GM21576 (cell line): ENCODE measurements around the gene TGFBI.

Experiments
- ATAC-seq: cut with Tn5 transposase; IDR thresholded peaks from one replicate; pipeline ENCODE4 v1.9.1; 2021; ENCODE audit warnings: mild to moderate bottlenecking, moderate library complexity; ENCODE audit not compliant: unreplicated experiment

TGFBI gene

GRCh38 chr5:136061630-136062365 lies 33.0 kb downstream of the TGFBI start:
- ATAC-seq, result no peak

DNA sequence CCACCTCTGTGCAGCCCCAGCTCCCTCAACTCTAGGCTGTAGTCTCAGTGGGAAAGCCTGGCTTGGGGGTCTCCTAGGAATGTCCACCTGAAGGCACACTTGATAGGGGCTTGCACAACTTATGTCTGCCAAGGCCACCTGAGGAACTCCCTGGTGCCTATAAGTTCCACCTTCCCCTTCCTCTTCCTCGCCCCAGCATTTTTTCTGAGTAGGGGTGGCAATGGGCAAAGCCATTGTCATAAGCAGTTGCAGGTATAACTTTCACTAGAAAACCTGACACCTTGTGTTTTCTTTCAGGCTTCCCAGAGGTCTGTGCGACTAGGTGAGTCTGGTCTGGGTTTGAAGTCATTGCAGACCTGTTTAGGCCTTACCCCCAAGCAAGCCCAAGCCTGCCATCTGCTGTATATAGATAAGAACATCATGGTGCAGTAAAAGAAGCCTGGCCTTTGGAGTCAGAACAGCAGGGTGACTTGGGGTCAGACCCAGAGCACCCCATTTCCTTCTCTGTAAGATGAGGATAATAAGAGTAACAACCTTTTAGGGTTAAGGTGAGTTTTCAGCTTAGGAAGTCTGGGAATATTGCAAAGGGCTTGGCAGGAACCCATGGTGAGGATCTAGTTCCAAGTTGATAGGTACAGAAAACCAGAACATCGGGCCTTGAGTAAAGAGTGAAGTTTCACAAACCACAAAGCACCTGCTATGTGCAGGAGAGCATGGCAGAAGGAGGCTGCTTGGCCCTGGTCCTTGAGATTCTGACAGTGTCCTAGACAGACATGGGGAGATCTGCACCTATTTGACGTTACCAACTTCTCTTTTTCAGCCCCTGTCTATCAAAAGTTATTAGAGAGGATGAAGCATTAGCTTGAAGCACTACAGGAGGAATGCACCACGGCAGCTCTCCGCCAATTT lies 33.8 kb downstream of the TGFBI start:
- ATAC-seq, result peak; percentile 78

- ATAC-seq, result no peak
These were observed 35.1 kb downstream of the TGFBI start for GRCh38 chr5:136063778-136064465.

DNA sequence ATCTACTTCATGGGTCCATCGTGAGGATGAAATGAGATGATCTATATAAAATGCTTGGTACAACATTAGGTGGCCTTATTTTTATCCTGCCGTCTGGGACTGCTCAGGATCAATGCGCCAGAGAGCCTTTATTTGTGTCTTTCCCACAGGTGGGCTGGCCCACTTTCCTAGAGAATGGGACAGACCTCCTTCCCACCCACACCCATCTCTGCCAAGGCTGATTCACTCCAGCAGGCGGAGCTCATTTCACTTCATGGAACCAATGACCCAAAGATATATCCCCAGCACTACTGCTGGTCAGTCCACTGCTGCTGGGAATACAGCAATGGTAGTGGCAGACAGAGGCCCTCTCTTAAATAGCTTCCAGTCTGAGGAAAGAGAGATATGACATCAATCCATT lies 35.7 kb downstream of the TGFBI start:
- no peak for ATAC-seq

- no peak for ATAC-seq
These were observed 36.8 kb downstream of the TGFBI start for GRCh38 chr5:136065588-136065987.

DNA sequence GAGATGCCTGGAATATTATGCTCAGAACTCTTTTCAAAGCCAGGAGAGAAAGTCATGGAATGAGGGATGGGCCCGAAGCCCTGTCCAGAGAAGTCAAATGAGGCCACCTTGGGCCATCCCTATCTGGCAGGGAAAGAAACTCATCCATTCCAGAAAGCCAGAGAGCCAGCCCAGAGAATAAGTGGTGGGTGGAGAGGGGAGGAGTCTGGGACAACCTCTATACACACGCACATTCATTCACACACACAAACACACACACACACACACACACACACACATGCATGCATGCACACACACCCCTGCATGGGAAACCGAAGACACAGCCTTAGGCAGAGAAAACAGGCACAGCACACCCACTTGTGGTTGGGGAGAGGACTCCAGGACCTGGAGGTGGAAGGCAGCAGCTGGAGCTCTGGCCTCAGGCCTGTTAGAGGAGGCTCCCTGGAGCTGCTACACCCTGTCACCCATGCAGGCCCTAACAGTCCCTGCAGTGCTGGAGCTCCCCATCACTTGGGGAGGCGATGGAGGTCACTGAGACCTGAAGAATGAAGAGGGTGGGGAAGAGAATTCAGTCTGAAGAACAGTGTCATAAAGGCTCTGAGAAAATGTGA lies 38.0 kb downstream of the TGFBI start:
- ATAC-seq, result no peak

DNA sequence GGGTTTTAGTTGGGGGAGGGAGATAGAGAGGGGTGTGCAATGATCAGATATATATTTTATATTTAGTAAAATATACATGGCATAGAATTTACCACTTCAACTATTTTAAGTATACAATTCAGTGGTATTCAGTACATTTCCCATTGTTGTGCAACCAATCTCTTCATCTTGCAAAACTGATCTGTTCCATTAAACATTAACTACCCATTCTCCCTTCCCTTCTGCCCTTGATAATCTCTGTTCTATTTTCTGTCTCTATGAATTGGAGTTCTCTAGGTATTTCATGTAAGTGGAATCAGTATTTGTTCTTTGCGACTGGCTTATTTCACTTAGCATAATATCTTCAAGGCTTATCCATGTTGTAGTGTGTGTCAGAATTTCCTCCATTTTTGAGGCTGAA lies 38.6 kb downstream of the TGFBI start:
- no peak for ATAC-seq

GRCh38 chr5:136070486-136071285 lies 41.9 kb downstream of the TGFBI start:
- ATAC-seq, result no peak

- ATAC-seq, result peak; percentile 81
These were observed 45.1 kb downstream of the TGFBI start for GRCh38 chr5:136073714-136074529.

DNA sequence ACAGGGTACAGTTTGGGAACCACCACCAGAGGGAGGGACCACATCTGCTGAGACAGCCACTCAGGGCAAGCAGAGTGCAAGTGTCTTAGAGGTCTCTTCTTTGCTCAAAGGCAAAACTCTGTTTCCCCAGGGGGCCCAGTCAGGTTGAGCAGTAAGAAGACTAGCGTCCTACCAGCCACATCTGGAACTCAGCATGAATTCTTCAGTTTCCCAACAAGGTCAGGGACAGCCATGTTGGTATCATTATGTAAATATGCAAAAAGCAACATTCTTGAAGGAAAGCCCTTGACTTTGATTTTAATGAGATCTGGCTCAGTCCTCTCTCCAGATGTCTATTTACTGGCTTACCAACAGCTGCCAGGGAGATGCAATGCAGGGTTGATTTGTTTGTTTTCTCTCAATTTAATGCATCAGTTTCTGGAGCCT lies 46.7 kb downstream of the TGFBI start:
- no peak for ATAC-seq

DNA sequence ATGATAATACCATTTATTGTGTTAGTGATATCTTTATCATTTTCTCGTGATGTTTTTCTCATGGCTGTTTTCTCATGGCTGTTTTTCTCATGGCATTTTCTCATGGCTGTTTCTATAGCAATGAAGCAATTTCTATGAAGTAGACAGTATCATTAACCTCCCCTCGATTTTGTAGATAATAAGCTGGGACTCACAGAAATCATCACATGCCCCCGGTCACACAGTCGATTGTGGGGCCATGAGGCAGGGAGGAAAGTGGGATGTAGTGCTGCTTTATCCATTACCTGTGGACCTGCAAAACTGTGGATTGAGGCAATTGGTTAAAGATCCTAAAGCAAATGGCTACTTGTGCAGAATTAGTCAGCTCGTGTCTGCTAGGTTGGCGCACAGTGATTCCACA lies 47.3 kb downstream of the TGFBI start:
- no peak for ATAC-seq

- no peak for ATAC-seq
These were observed 48.2 kb downstream of the TGFBI start for GRCh38 chr5:136076881-136077445.

- no peak for ATAC-seq
These were observed 50.6 kb downstream of the TGFBI start for GRCh38 chr5:136079195-136079985.

DNA sequence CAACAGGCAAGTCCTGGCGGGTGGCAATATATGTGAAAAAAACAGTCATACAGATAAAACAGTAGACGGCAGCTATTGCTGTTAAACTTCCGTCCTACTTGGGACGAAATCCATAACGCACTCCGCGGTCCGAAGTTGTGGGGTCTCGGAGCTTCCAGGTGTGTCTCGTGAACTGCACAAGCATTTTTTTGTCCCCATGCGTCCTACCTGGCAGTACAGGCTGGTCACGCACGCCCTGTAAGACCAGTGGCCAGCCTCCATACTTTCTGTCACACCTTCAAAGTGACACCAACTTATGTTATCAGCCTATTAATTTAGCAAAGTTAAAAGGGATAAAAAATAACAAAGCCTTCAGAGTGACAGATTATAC lies 51.3 kb downstream of the TGFBI start:
- peak; percentile 13 for ATAC-seq

DNA sequence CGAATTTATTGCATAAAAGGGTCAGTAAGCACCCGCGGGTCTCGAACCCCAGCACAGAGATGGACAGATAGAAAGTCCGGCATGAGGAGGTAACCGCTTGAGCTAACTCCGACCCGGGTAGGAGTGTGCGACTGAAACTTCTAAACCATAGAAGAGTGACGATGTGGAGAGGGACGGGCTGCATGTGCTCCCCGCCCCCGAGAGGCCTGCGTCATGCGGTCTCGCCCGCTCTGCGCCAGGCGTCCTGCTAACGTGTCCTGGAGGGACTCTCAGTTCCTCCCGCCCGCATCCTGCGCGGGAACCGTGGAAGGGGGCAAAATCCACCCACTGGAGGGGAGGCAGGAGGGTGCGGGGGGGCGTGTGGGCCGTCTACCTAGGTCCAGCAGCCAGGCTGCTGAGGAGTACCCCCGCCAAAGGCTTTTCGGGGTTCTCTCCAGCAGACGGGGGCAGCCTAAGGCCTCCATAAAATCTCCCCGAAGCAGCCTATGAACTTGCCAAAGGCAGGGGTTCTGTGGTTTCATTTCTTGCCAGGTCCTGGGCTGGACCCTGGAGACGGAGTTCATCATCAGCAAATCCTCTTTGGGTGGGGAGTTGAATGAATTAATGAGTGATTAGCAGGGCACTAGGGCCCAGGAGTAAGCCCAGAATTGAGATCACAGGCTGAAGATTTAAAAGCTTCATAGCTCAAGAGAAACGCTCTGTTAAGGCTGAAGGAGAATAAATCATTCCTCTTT lies 51.9 kb downstream of the TGFBI start:
- ATAC-seq, result peak; percentile 94

DNA sequence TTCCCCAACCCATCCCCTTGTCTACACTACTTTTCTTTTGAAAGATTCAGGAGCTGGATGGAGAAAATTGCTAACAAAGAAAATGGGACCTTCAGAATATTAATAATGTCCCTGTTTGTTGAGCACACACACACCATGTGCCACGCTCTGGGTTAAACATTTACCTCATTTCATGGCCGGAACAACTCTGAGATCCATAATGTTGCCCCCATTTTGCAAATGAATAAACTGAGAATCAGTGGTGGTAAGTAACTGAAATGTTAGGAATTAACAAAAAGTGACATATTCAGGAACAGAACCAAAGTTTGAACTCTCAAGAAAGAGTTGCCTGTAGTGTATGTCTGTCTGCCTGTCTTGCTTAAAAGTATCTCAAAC lies 52.4 kb downstream of the TGFBI start:
- no peak for ATAC-seq

DNA sequence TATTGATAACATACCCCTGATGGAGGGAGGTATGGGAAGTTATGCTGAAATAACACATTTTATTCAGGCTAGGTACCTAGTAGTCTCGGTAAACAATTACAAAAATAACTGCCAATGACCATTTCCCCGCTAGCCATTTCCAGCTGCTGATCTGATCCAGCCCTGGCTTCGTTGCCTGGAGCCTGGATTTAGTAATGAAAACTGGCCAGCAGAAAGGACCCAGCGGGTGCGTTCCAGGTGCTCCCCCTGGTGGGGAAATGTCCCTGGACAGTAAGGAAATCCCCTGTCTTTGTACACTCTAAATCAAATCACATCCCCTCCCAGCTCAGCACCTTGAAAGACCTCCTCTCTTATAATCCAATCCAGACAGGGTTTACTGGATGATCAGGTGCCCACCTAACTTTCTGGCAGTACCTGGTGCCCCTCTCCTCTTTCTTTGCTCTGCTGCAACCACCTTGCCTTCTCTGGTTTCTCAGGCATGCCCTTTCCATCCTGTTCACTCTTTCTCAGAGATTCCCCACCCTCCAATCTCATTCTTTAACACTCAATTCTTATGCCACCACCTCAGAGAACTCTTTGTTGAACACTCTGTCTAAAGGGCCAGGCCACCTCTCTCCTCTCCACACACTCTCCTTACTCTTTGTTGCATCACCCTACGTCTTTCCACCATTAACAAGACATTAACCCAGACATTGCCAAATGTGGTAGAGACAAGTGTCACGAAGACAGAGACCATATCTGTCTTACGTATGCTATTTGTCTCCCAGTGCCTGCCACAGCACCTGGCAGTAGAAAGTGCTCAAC lies 53.8 kb downstream of the TGFBI start:
- no peak for ATAC-seq
